Smooth muscle cell of the brain vasculature (primary cell): ENCODE measurements around the gene CHST15.

ENCODE experiments used
- DNase-seq: peaks from one replicate; pipeline ENCODE4 v3.0.0-alpha.2; 2012; ENCODE audit warnings: low read depth, low spot score

The CHST15 gene

GRCh38 chr10:124082555-124082954 lies 10.8 kb downstream of the CHST15 start:
- no peak for DNase-seq

GRCh38 chr10:124081547-124082140 lies 11.8 kb downstream of the CHST15 start:
- no peak for DNase-seq

DNA sequence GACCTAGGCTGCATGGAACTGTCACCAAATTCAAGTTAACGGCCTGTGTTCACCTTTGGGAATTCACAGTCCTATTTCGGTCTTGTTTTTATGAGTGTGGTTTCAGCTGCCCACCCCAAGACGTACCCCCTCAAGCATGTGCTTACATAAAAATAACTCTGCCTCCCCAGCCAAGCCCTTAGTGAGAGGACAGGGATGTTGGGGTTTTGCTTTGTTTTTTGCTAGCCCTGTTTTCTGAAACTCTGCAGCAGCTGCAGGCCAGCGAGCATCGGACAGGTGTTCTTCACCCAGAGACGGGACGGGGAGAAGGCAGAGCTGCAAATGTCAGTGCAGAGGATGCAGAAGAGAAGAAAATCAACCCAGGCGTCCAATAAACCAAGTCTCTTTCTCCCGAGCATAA lies 13.5 kb downstream of the CHST15 start:
- DNase-seq = no peak

- DNase-seq = no peak
These were observed 14.7 kb downstream of the CHST15 start for GRCh38 chr10:124078714-124079113.

- DNase-seq = no peak
These were observed 15.4 kb downstream of the CHST15 start for GRCh38 chr10:124078028-124078427.

GRCh38 chr10:124077208-124077993 lies 16.0 kb downstream of the CHST15 start:
- DNase-seq = no peak

DNA sequence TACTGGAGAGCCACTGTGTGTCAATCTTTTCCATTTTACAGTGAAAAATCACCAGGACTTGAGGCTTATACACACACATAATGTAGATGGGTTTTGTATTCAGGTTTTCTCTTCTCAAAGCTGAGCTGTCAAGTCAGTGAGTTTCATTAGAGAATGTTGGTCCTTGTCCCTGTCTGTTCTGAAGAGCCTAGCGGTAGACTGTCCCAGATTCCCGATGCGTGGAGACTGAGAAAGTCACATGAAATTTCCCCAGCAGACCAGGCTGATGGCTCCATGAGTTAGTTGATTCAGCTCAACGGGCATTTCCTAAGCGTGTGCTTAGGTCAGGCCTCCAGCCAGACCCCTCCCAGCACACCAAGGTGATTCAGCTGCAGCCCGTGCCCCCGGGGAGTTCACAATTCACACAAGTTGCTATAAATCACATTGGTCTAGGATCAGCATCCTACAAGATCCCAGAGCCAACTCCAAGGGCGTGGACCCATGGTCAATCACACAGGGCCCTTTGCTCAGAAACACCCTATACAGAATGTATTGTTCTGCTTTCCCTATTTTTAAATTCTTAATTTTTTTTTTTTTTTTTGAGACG lies 17.2 kb downstream of the CHST15 start:
- no peak for DNase-seq

DNA sequence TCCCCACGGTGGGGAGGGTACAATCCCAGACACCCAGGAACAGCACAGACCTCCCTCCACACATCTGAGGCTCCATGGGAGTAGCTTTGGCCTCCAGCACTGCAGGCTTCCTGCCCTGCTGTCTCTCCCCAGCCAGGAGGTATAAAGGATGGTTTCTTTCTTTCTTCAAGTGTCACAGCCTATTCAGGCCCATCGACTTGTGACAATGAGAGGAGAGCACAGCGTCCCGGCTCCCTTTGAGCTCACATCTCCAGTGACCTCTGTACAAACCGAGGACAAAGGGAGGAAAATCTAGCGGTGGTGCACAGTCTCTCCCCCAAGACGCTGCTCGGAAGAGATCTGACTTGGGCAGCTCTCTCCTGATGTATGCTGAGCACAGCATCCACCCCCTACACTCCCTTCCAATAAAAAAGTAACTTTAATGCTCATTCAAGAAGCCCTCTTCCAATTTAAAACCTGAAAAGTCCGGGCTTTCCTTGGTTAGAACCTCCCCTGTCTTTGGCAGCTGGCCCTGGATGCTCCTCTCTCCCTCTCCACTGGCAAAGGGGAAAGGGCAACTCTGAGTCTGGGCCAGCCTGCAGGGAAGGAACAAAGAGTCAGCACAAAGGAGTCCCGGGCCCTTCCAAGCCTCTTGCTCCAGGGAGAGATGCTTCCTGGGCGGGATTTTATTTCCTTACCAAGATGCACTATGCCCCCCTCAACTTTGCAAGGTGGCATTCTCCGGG lies 18.0 kb downstream of the CHST15 start:
- no peak for DNase-seq

GRCh38 chr10:124074501-124075109 lies 18.8 kb downstream of the CHST15 start:
- DNase-seq = no peak

- DNase-seq = no peak
These were observed 19.4 kb downstream of the CHST15 start for GRCh38 chr10:124073978-124074377.

GRCh38 chr10:124072541-124072940 lies 20.9 kb downstream of the CHST15 start:
- DNase-seq = no peak

GRCh38 chr10:124072106-124072505 lies 21.3 kb downstream of the CHST15 start:
- no peak for DNase-seq

GRCh38 chr10:124071141-124071540 lies 22.3 kb downstream of the CHST15 start:
- DNase-seq = no peak

GRCh38 chr10:124070666-124071065 lies 22.7 kb downstream of the CHST15 start:
- no peak for DNase-seq

DNA sequence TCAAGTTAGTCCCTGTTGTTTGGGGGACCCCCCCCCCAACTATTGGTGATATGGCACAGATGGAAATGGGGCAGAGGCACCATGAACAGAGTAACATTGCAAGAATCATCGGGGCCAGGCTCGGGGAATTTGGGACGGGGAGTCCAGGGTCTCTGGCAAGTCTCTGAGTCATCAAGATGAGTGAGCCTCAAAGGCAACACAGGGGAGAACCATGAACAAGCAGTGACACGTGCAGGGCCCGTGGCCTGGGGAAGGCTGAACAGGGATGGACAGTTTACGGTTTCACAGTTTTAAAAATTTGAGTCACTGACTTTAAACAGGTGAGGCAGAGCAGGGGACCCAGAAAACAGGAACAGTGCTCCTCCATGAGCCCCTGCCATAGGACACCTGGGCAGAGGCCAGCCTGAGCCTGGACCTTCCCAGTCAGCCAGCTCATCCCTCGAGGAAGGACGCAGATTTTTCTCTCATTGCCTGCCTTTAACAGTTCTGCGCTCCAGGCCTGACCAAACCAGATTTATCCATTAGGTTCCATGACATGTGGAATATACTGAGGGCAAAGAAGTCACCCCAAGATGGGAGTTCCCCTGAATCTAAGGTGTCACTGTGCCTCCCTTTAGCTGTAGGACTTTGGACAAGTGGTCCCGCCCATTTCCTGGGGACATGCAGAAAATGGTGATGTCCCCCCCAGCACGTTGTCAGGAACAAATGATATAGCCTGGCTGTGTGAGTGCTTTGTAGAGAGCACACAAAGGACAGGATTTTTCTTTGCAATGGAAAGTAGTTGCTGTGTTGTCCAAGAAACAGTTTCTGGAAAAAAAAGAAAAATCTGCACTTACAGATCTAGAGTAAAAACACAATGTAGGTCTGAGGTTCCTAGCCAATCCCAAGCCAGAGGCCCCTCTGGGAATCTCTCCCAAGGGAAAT lies 23.8 kb downstream of the CHST15 start:
- DNase-seq = no peak

- no peak for DNase-seq
These were observed 24.5 kb downstream of the CHST15 start for GRCh38 chr10:124068929-124069328.

DNA sequence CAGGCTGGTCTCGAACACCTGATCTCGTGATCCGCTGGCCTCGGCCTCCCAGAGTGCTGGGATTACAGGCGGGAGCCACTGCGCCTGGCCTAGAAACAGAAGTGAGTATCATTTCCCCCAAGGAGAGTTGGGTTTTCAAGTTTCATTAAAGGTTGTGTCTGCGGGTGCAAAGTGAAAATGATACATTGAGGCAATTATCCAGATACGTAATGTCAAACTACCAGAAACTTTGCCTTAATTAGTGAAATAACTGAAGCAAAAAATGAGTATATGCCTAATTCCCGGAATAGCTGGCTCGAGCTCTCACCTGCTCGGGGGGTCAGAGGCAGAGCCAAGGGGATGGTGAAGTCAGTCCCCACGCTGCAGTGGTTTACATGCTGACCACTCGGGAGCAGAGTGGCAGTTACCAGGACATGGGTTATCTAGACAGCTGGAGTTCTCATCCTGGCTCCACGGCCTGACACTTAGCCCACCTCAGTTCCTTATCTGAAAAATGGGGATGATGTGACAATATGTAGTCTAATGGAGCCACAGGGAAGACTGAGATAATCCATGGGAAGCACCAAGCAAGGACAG lies 25.5 kb downstream of the CHST15 start:
- no peak for DNase-seq

- DNase-seq = no peak
These were observed 26.4 kb downstream of the CHST15 start for GRCh38 chr10:124066781-124067714.

DNA sequence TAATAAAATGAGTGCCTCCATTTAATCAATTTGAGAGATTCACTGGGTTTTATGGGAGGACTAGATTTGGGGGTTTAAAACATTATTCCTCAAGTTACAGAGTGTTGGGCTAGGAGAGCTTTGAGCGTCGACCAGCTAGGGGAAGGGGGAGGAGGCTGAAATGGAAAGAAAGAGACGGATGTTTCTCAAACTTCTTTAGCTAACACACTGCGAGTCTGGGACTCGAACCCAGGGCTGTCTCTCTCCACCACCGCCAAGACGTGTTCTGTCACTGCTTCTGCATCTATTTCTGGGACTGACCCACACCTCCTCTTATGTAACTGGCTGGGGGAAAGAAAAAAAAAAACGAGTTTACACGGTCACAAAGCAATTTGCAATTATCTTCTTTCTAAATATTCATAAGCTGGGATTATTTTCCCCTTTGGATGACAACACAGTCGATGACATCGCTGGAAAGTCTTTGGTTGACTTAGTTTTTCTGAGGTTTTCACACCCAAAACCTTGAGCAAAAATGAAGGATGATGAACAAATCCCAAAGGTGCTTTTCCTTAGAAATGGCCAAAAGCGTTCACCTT lies 27.2 kb downstream of the CHST15 start:
- no peak for DNase-seq
